Activated CD4-positive, alpha-beta memory T cell treated with anti-CD3 and anti-CD28 coated beads, Interleukin-2, amount 10 ng/mL, durations not matched to agents 7 days and 5 days (primary cell): ENCODE results near the gene YOD1. TPM values are rescaled to one million over a fixed set of nuclear protein-coding genes. Genes with fewer than 3 reads are reported as not detected.

Experiments
- CTCF ChIA-PET: fragments of 350-600 bp; sonication (Branson Sonifier 250); formaldehyde crosslinking; loops from one replicate; lab custom pipeline; 2021; ENCODE audit warnings: antibody characterized with exemption, inconsistent platforms; lab: Charles Lee
- POLR2A ChIA-PET: fragments of 350-600 bp; sonication (Branson Sonifier 250); formaldehyde crosslinking; loops from one replicate; lab custom pipeline; 2021; ENCODE audit warnings: antibody characterized with exemption; lab: Charles Lee
- DNase-seq: peaks from one replicate; pipeline ENCODE4 v3.0.0-alpha.2; 2020
- H3K27ac Mint-ChIP-seq: one replicate; pipeline ENCODE4 v1.8.0; 2021; ENCODE audit warnings: mild to moderate bottlenecking, mixed read lengths
- H3K27me3 Mint-ChIP-seq: one replicate; pipeline ENCODE4 v1.8.0; 2021; ENCODE audit warnings: mixed read lengths
- H3K36me3 Mint-ChIP-seq: one replicate; pipeline ENCODE4 v1.8.0; 2021; ENCODE audit warnings: low read depth, mixed read lengths
- H3K4me1 Mint-ChIP-seq: one replicate; pipeline ENCODE4 v1.8.0; 2021; ENCODE audit warnings: mixed read lengths
- H3K4me3 Mint-ChIP-seq: one replicate; pipeline ENCODE4 v1.8.0; 2021; ENCODE audit warnings: mild to moderate bottlenecking, mixed read lengths
- H3K9me3 Mint-ChIP-seq: one replicate; pipeline ENCODE4 v1.8.0; 2021; ENCODE audit warnings: mixed read lengths
- total RNA-seq, 2 experiments: library from RNA; stranded (reverse); gene quantifications; one replicate each; pipeline ENCODE4 v1.2.3, GENCODE V29; 2021

Gene YOD1
- total RNA-seq, 2 experiments from 2014 or later = 9.1 to 9.4 TPM

DNA sequence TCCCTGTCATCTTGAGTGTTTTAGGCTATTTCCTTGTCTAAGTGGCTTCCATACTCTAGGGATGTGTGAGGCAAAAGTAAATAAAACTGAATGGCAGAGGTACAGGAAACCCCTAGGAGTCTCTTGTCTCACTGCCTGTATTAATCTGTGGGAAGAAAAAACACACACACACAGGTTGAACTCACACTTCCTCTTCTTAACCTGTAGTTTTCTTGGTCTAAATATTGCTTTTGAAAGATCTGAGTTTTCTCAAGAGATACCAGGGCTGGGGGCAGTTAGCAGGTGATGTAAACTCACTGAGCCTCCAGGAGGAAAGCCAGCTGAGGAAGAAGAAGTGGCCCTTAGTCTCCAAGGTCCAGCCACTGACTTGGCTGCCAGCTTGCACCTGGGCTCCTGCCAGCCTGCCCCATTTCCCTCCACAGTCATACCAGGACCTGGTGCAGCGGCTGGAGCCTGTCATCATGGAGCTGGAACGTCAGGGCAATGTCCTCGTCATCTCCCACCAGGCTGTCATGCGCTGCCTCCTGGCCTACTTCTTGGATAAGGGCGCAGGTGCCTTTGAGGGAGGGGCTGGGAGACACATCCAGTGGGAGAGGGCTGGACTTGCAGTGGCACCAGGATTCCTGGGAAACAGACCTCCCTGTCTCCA is 19.0 kb upstream of the YOD1 start:
- ChIA-PET POLR2A (interaction anchor here (2.7 kb wide), 1 partner anchor 17 kb away, joined by 16 read pairs; the partner anchor contains the start of gene PFKFB2), CTCF (interaction anchor here (1.2 to 3.0 kb wide), 5 partner anchors 9 to 335 kb away, joined by 3 to 15 read pairs (median 8); partner anchors contain the start of gene PFKFB2)
- H3K4me3 Mint-ChIP-seq = no peak overlapping the region
- peaks cover 26% of the 10 kb centered on the region for H3K4me1 Mint-ChIP-seq
- H3K9me3 Mint-ChIP-seq = no peaks in the 10 kb centered on the region
- H3K36me3 Mint-ChIP-seq = no peaks in the 10 kb centered on the region
- H3K27ac Mint-ChIP-seq = no peak overlapping the region
- DNase-seq = no peak
- H3K27me3 Mint-ChIP-seq = peaks cover 15% of the 10 kb centered on the region

DNA sequence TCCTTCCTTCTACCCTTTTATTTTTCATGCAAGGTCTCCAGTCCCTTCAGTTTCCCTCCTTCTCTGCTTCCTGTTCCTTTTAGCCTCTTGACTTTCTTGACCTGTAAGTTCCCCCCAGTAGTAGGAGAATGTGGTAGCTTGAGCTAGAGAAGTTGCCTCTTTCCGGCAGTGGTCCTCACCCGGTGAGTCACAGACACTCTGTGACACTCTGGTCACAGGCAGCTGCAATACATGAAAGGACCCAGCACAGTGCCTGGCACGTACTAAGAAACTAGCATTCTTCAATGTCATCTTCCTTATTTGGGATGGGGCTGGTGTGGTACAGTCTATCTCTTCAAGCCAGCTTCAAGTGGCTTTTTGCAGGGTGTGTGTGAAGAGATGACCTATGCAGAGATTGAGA is 18.1 kb upstream of the YOD1 start:
- no peaks in the 10 kb centered on the region for H3K36me3 Mint-ChIP-seq
- POLR2A ChIA-PET = no interaction called here
- CTCF ChIA-PET = interaction anchor here (0.6 to 3.0 kb wide), 5 partner anchors 19 to 336 kb away, joined by 3 to 15 read pairs (median 4); partner anchors contain the start of gene YOD1
- H3K27me3 Mint-ChIP-seq = peaks cover 6% of the 10 kb centered on the region
- DNase-seq = no peak
- no peaks in the 10 kb centered on the region for H3K9me3 Mint-ChIP-seq
- peaks cover 26% of the 10 kb centered on the region for H3K4me1 Mint-ChIP-seq
- no peak overlapping the region for H3K27ac Mint-ChIP-seq
- no peak overlapping the region for H3K4me3 Mint-ChIP-seq

DNA sequence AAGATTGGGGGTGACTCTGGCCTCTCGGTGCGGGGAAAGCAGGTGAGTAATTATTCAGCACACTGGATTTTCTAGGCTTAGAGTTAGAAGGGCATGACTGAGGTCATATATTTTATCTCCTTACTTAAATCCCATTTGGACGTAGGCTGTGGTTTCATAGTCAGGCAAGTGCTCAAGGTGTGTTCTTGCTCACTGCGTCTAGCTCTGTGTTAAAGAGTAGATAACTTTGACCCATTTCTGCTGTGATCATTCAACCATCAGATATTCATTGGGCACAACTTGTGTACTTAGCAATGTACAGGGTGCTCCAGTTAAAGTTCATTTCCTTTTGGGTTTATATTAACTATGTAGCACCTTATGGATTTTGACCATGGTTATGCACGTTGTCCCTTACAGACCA is 16.7 kb upstream of the YOD1 start:
- Mint-ChIP-seq H3K4me1 (peaks cover 26% of the 10 kb centered on the region), H3K4me3 (no peak overlapping the region), H3K27ac (no peak overlapping the region), H3K27me3 (no peaks in the 10 kb centered on the region), H3K36me3 (no peaks in the 10 kb centered on the region), H3K9me3 (no peaks in the 10 kb centered on the region)
- ChIA-PET POLR2A (no interaction called here), CTCF (interaction anchor here (1.1 kb wide), 1 partner anchor 16 kb away, joined by 3 read pairs; no protein-coding TSS in a partner anchor)
- no peak for DNase-seq

DNA sequence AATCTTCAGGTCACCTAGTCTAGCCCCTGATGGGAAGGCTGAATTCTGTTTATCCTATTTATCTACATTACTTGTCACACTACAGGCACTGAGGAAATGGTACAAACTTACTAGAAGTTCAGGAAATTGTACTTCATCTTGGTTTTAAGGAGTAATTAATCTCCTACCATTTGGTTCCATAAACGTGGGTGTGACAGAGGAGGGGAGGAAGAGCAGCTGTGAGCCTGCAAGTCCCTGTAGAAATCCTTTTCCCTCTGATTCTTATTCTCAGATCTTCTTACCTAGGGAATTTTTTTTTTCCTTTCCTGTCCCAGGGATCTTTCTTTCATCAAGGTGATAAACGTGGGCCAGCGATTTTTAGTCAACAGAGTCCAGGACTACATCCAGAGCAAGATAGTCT is 16.2 kb upstream of the YOD1 start:
- Mint-ChIP-seq H3K36me3 (no peaks in the 10 kb centered on the region), H3K4me3 (no peak overlapping the region), H3K27me3 (no peaks in the 10 kb centered on the region), H3K27ac (no peak overlapping the region), H3K9me3 (no peaks in the 10 kb centered on the region), H3K4me1 (peaks cover 26% of the 10 kb centered on the region)
- DNase-seq = no peak
- POLR2A ChIA-PET = no interaction called here
- CTCF ChIA-PET = no interaction called here

DNA sequence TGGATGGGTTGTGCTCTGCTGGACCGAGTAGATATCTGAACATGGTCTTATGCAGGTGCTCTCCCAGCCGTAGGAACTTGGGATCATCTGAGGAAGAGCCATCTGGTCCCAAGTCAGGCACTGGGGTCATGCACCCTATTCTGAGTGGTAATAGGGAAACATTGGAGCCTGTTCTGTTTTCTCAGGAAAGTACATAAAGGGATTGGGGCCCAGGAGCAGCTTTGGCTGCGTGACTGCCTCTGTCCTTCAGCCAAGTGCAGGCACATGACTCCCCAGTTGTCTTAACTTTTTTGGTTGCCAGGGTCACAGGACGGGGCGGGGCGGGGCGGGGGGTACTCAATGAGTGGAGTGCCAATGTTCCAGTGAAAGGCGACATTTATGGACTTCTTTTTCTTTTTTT is 13.6 kb upstream of the YOD1 start:
- DNase-seq = no peak
- no peaks in the 10 kb centered on the region for H3K36me3 Mint-ChIP-seq
- H3K9me3 Mint-ChIP-seq = no peaks in the 10 kb centered on the region
- H3K27ac Mint-ChIP-seq = no peak overlapping the region
- POLR2A ChIA-PET = interaction anchor here (1.2 kb wide), 1 partner anchor 12 kb away, joined by 3 read pairs; the partner anchor contains the start of gene PFKFB2
- no peak overlapping the region for H3K4me3 Mint-ChIP-seq
- no peaks in the 10 kb centered on the region for H3K27me3 Mint-ChIP-seq
- peaks cover 6% of the 10 kb centered on the region for H3K4me1 Mint-ChIP-seq
- CTCF ChIA-PET = no interaction called here

DNA sequence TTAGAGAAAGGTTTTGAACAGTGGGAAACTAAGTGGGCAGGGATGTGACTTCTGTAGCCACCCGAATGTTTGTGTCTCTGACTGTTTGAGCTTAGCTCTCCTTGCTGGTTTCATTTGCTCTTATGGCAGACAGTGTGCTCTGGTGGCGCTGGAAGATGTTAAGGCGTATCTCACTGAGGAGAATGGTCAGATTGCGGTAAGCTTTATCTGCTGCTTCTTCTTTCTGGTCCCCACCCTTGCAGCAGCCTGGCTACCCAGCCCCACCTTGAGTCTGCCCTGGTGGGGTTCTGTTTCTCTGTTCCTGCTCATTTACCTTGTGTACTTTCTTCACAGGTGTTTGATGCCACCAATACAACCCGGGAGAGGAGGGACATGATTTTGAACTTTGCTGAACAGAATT is 12.0 kb upstream of the YOD1 start:
- POLR2A ChIA-PET = no interaction called here
- DNase-seq = no peak
- Mint-ChIP-seq H3K36me3 (no peaks in the 10 kb centered on the region), H3K4me1 (no peaks in the 10 kb centered on the region), H3K27ac (no peak overlapping the region), H3K4me3 (no peak overlapping the region), H3K27me3 (no peaks in the 10 kb centered on the region), H3K9me3 (no peaks in the 10 kb centered on the region)
- CTCF ChIA-PET = no interaction called here

DNA sequence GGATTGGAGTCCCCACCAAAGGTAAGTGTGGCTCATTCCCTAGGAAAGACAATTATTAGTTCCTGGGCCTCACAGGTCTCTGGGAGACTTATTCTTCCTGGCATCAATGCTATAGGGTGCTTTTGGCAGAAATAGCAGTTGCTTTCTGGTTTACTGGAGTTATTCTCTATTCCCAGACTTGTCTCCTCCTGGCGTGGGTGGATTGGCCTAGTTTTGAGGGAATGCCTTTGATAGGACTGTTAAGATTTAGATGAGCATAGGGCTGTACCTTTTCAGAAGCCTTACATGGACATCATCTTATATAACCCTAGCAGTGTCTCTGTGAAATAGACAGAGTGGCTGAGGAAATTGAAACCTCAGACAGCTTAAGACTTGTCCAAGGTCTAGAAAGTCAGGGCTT is 11.1 kb upstream of the YOD1 start:
- no peak overlapping the region for H3K4me3 Mint-ChIP-seq
- ChIA-PET CTCF (no interaction called here), POLR2A (no interaction called here)
- DNase-seq = no peak
- H3K9me3 Mint-ChIP-seq = no peaks in the 10 kb centered on the region
- H3K36me3 Mint-ChIP-seq = no peaks in the 10 kb centered on the region
- H3K27me3 Mint-ChIP-seq = no peaks in the 10 kb centered on the region
- H3K27ac Mint-ChIP-seq = no peak overlapping the region
- no peaks in the 10 kb centered on the region for H3K4me1 Mint-ChIP-seq

DNA sequence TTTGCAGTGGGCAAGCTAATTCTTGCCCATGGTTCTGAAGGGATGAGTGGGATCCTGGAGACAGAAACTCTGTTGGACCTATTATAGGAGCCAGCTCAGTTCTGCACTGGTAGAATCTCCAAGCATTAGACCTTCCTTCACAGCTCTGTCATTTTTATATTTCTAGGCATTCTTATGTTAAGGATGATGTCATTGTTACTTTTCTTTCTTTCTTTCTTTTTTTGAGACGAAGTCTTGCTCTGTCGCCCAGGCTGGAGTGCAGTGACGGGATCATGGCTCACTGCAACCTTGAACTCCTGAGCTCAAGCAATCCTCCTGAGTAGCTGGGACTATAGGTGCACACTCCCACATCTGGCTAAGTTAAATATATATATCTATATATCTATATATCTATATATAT is 9.6 kb upstream of the YOD1 start:
- no peak for DNase-seq
- Mint-ChIP-seq H3K4me3 (no peak overlapping the region), H3K4me1 (no peaks in the 10 kb centered on the region), H3K27me3 (peaks cover 9% of the 10 kb centered on the region), H3K36me3 (no peaks in the 10 kb centered on the region), H3K27ac (no peak overlapping the region), H3K9me3 (no peaks in the 10 kb centered on the region)
- CTCF ChIA-PET = interaction anchor here (0.9 kb wide), 1 partner anchor 24 kb away, joined by 3 read pairs; no protein-coding TSS in a partner anchor
- POLR2A ChIA-PET = interaction anchor here (0.7 to 1.2 kb wide), 2 partner anchors 10 to 11 kb away, joined by 3 to 4 read pairs; no protein-coding TSS in a partner anchor

DNA sequence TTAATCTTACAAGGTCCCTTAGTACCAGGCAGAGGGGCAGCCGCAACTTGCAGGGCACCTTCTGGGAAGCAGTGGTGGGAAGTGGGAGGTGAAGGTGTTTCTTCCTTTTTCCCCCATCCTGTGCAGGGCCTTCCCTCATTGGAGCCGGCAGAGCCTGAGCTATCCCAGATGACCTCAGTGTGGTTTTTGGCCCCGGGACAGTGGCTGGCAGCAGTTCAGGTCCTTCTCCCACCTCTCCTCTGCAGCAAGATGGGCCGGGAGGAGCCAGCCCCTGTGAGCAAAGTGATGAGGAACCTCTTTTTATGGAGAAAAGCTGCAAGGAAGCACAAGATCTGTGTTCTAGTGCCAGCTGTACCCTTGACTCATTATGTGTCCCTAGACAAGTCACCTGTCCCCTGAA is 8.9 kb upstream of the YOD1 start:
- ChIA-PET CTCF (interaction anchor here (0.9 kb wide), 1 partner anchor 25 kb away, joined by 3 read pairs; no protein-coding TSS in a partner anchor), POLR2A (interaction anchor here (1.2 kb wide), 1 partner anchor 11 kb away, joined by 4 read pairs; no protein-coding TSS in a partner anchor)
- Mint-ChIP-seq H3K4me1 (peaks cover 4% of the 10 kb centered on the region), H3K36me3 (no peaks in the 10 kb centered on the region), H3K4me3 (no peak overlapping the region), H3K27me3 (peaks cover 13% of the 10 kb centered on the region), H3K27ac (no peak overlapping the region), H3K9me3 (no peaks in the 10 kb centered on the region)
- DNase-seq = no peak

DNA sequence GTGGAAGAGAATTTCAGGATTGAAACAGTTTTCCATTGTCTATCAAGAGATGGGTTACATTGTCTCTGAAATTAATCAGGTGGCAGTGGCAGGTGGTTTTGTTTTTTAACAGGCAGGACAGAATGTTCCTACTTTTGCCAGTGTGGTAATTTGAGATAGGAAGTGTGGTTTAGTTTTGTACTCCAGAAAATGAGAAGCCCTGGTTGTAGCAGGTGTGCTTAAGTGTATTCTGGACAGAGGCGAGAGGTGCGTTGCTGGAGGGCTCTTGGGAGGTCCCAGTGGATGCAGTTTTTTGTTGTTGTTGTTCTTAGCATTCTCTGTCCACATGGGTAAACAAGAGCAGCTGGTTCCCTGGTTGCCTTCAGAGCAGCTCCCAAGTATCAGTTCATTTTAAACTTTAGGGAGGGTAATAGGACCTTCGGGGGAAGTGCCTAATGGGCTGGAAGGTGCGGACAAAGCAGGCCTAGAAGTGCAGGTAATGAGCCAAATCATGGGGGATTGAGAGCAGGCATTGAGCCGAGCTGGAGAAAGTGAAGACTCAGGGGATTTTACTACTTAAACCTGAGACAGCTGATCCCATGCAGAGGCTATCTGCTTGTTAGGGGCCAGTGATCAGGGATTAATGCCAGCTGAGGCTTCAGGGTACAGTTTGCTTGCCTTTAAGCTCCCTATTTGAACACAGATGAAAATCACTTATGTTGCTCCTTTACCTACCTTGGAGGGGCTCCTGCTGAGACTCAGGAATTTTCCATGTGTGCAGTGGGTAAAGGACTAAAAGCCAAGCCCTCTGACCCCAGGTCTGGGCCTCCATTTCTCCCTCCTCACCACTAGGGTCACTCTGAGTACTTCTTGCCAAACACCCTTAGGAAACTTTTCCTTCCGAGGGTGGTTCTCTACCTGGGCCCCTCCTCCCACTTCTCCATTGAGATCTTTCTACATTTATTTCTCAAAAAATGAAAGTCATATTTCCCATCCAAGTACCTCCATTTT is 8.2 kb upstream of the YOD1 start:
- Mint-ChIP-seq H3K4me3 (no peak overlapping the region), H3K36me3 (no peaks in the 10 kb centered on the region), H3K9me3 (no peaks in the 10 kb centered on the region), H3K27ac (no peak overlapping the region), H3K4me1 (peaks cover 7% of the 10 kb centered on the region), H3K27me3 (peaks cover 16% of the 10 kb centered on the region)
- DNase-seq = no peak
- ChIA-PET CTCF (no interaction called here), POLR2A (no interaction called here)

DNA sequence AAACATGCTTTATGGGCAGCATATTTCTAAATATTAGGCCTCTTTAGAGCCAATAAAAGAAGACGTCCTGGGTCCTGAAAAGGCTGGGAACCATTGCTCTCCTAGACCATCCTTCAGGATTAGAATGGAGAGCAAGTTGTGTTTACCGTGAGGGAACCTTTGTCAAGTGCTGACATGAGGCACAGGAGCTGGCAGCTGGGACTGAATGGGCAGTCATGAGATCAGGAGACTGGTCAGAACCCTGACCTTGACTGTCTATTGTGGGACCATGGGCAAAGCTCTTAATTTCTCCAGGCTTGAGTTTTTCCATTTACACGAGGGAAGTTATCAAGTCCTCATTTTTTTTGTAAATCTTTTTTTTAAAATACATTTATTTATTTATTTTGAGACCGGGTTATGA is 7.2 kb upstream of the YOD1 start:
- H3K27ac Mint-ChIP-seq = no peak overlapping the region
- no peak for DNase-seq
- peaks cover 13% of the 10 kb centered on the region for H3K4me1 Mint-ChIP-seq
- H3K4me3 Mint-ChIP-seq = no peak overlapping the region
- CTCF ChIA-PET = interaction anchor here (0.9 kb wide), 1 partner anchor 26 kb away, joined by 3 read pairs; no protein-coding TSS in a partner anchor
- H3K36me3 Mint-ChIP-seq = no peaks in the 10 kb centered on the region
- no peaks in the 10 kb centered on the region for H3K9me3 Mint-ChIP-seq
- POLR2A ChIA-PET = no interaction called here
- peaks cover 19% of the 10 kb centered on the region for H3K27me3 Mint-ChIP-seq

DNA sequence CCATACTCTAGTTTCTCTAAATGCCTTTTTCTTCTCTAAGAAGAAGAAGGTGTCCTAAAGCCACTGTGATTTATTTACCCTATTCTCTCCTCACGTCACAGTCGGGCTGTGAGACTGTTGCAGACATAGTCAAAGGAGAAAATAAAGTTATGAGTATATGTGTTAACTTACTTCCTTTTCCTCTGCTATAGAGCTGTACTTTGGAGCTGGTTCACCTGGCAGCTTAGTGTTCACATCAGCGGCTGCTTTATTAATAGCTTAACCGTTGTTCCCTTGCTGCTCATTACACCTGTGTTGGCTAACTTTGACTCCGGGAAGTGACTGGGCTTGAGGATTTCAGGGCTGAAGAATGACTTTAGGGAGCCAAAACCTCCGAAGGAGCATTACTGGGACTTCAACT is 5.7 kb upstream of the YOD1 start:
- no peaks in the 10 kb centered on the region for H3K9me3 Mint-ChIP-seq
- H3K36me3 Mint-ChIP-seq = peaks cover 3% of the 10 kb centered on the region
- CTCF ChIA-PET = interaction anchor here (0.8 kb wide), 1 partner anchor 14 kb away, joined by 3 read pairs; no protein-coding TSS in a partner anchor
- DNase-seq = no peak
- POLR2A ChIA-PET = no interaction called here
- peaks cover 22% of the 10 kb centered on the region for H3K27me3 Mint-ChIP-seq
- H3K27ac Mint-ChIP-seq = no peak overlapping the region
- H3K4me1 Mint-ChIP-seq = peaks cover 29% of the 10 kb centered on the region
- H3K4me3 Mint-ChIP-seq = no peak overlapping the region
